Measurements from ENCODE around the gene COL8A1. TPM values are rescaled to one million over a fixed set of nuclear protein-coding genes. Genes with fewer than 3 reads are reported as not detected.

The COL8A1 gene
- total RNA-seq, 1 experiment from 2014 or later, result 0.07 TPM

GRCh38 chr3:99757966-99758365 is 119.6 kb downstream of the COL8A1 start:
- CTCF ChIA-PET, result no interaction called here
- DNase-seq (ENCODE audit: low read depth, low spot score), result no peak
- Histone ChIP-seq H3K79me2 (ENCODE audit: insufficient read depth, low read length) (no peaks in the 10 kb centered on the region), H3K4me3 (replicated peaks in 1 of 2; ENCODE audit: low read depth in 1 of 2, low read length in 2 of 2) (no peak overlapping the region), H3K9me2 (ENCODE audit: insufficient read depth) (no peaks in the 10 kb centered on the region), H3K27me3 (ENCODE audit: insufficient read depth, low read length) (peaks cover 89% of the 10 kb centered on the region), H3K27ac (ENCODE audit: low read depth, low read length) (no peak overlapping the region), H3K36me3 (ENCODE audit: control insufficient read depth in 1 of 2, insufficient read depth in 2 of 2, low read length in 2 of 2) (no peaks in the 10 kb centered on the region), H3K9me3 (ENCODE audit: control insufficient read depth in 1 of 2, insufficient read depth in 1 of 2, low read depth in 1 of 2, low read length in 2 of 2) (no peaks in the 10 kb centered on the region), H4K20me1 (ENCODE audit: insufficient read depth) (0 out of 2 replicates have a peak, but pooled peaks cover 7% of the 10 kb centered on the region), H3K4me2 (ENCODE audit: low read length) (no peak overlapping the region), H3K9ac (ENCODE audit: low read length) (no peak overlapping the region), H2AFZ (ENCODE audit: low read depth, low read length, poor library complexity, severe bottlenecking) (no peak overlapping the region), H3K4me1 (ENCODE audit: control insufficient read depth in 1 of 2, insufficient read depth in 2 of 2, low read length in 2 of 2) (no peaks in the 10 kb centered on the region)
- POLR2A ChIA-PET, result no interaction called here
- TF ChIP-seq JUND (IDR thresholded peaks at IDR 0.05) (no peak), RAD21 (IDR thresholded peaks at IDR 0.05; ENCODE audit: low read depth) (no peak), ZFX (IDR thresholded peaks at IDR 0.05) (no peak), POLR2A (IDR thresholded peaks at IDR 0.05; ENCODE audit: borderline replicate concordance, extremely low read depth, insufficient read depth, insufficient read length) (no peak), EZH2phosphoT487 (IDR thresholded peaks at IDR 0.05; ENCODE audit: borderline replicate concordance) (peak; percentile 20; the same call in 1 of the 2 replicates)
- RAD21 ChIA-PET (ENCODE audit: low non-redundant PET in 1 of 2, low total read pairs in 2 of 2, uncharacterized antibody in 2 of 2, unreplicated experiment in 2 of 2), result no interaction called here
- no peak for ATAC-seq
- intact Hi-C loops (cut with micrococcal nuclease), result no loop called here
- no TSS peak for BruUV-seq (replicated peaks)

GRCh38 chr3:99758502-99759177 is 120.2 kb downstream of the COL8A1 start:
- Histone ChIP-seq H4K20me1 (ENCODE audit: insufficient read depth) (0 out of 2 replicates have a peak, but pooled peaks cover 7% of the 10 kb centered on the region), H2AFZ (ENCODE audit: low read depth, low read length, poor library complexity, severe bottlenecking) (no peak overlapping the region), H3K36me3 (ENCODE audit: control insufficient read depth in 1 of 2, insufficient read depth in 2 of 2, low read length in 2 of 2) (no peaks in the 10 kb centered on the region), H3K4me3 (replicated peaks in 1 of 2; ENCODE audit: low read depth in 1 of 2, low read length in 2 of 2) (no peak overlapping the region), H3K27ac (ENCODE audit: low read depth, low read length) (no peak overlapping the region), H3K4me2 (ENCODE audit: low read length) (no peak overlapping the region), H3K9ac (ENCODE audit: low read length) (no peak overlapping the region), H3K9me3 (ENCODE audit: control insufficient read depth in 1 of 2, insufficient read depth in 1 of 2, low read depth in 1 of 2, low read length in 2 of 2) (no peaks in the 10 kb centered on the region), H3K4me1 (ENCODE audit: control insufficient read depth in 1 of 2, insufficient read depth in 2 of 2, low read length in 2 of 2) (no peaks in the 10 kb centered on the region), H3K79me2 (ENCODE audit: insufficient read depth, low read length) (no peaks in the 10 kb centered on the region), H3K27me3 (ENCODE audit: insufficient read depth, low read length) (peaks cover 92% of the 10 kb centered on the region), H3K9me2 (ENCODE audit: insufficient read depth) (no peaks in the 10 kb centered on the region)
- TF ChIP-seq YY1 (IDR thresholded peaks at IDR 0.05; ENCODE audit: extremely low read depth, insufficient replicate concordance, low read depth, low read length) (no peak), EZH2 (IDR thresholded peaks at IDR 0.05) (no peak), ELF1 (IDR thresholded peaks at IDR 0.05; ENCODE audit: borderline replicate concordance, low read depth) (no peak)
- POLR2A ChIA-PET, result no interaction called here
- ATAC-seq (no peak), DNase-seq (ENCODE audit: low read depth, low spot score) (no peak)
- CTCF ChIA-PET, result no interaction called here
- RAD21 ChIA-PET (ENCODE audit: low non-redundant PET in 1 of 2, low total read pairs in 2 of 2, uncharacterized antibody in 2 of 2, unreplicated experiment in 2 of 2), result no interaction called here
- no TSS peak for BruUV-seq (replicated peaks)
- intact Hi-C loops (cut with micrococcal nuclease), result no loop called here

Data from HCT116 (cell line).